Activated B cell treated with CpG ODN at 0.5 μM for 24 hours (primary cell): ENCODE data around the gene HNRNPLL. TPM values are rescaled to one million over a fixed set of nuclear protein-coding genes. Genes with fewer than 3 reads are reported as not detected.

Experiments
- ATAC-seq: fragments of 200-7000 bp; cut with Tn5 transposase; one replicate; pipeline ENCODE4 v1.10.0; 2021; ENCODE audit warnings: low read depth, mild to moderate bottlenecking, moderate library complexity
- CTCF ChIA-PET: fragments of 350-600 bp; sonication (Branson Sonifier 250); formaldehyde crosslinking; loops from one replicate; lab custom pipeline; 2021; ENCODE audit warnings: antibody characterized with exemption; lab: Charles Lee
- POLR2A ChIA-PET: fragments of 350-600 bp; sonication (Branson Sonifier 250); formaldehyde crosslinking; loops from one replicate; lab custom pipeline; 2021; ENCODE audit warnings: antibody characterized with exemption; lab: Charles Lee
- DNase-seq: peaks from one replicate; pipeline ENCODE4 v3.0.0; 2022
- H3K27ac Mint-ChIP-seq: one replicate; pipeline ENCODE4 v1.8.0; 2020; ENCODE audit warnings: mixed read lengths
- H3K27me3 Mint-ChIP-seq: one replicate; pipeline ENCODE4 v1.8.0; 2021; ENCODE audit warnings: mixed read lengths
- H3K36me3 Mint-ChIP-seq: one replicate; pipeline ENCODE4 v1.8.0; 2021; ENCODE audit warnings: low read depth, mixed read lengths
- H3K4me1 Mint-ChIP-seq: one replicate; pipeline ENCODE4 v1.8.0; 2021; ENCODE audit warnings: mixed read lengths
- H3K4me3 Mint-ChIP-seq: one replicate; pipeline ENCODE4 v1.8.0; 2020; ENCODE audit warnings: mild to moderate bottlenecking, mixed read lengths
- H3K9me3 Mint-ChIP-seq: one replicate; pipeline ENCODE4 v1.8.0; 2020; ENCODE audit warnings: mixed read lengths
- intact Hi-C: fragments of 100-400 bp; cut with micrococcal nuclease; formaldehyde crosslinking; loops from one replicate; pipeline ENCODE4 v1.15.1; 2024
- total RNA-seq: library from RNA; stranded (reverse); gene quantifications from 2 replicates; pipeline ENCODE4 v1.2.3, GENCODE V29; 2022
- TF ChIP-seq, protein P1 (sequence below): fragments of 200-600 bp; IDR thresholded peaks from one replicate; pipeline ENCODE4 v1.8.0; 2022; ENCODE audit warnings: antibody characterized with exemption, mild to moderate bottlenecking

Gene HNRNPLL
- total RNA-seq, 1 donor from 2014 or later: 8.8 TPM

DNA sequence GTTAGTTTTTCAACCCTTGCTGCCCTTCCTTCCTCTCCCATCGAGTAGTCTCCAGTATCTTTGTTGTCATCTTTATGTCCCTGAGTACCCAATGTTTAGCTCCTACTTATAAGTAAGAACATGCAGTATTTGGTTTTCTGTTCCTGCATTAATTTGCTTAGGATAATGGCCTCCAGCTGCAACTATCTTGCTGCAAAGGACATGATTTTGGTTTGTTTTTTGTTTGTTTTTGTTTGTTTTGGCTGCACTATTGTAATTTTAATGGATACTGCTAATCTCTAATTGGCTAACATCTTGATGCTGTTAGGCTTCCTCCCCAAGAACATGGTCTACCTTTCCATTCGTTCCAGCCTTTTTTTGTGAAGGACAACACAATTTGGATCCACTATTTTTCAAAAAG lies 31.2 kb upstream of the HNRNPLL start:
- Mint-ChIP-seq H3K4me3 (no peak overlapping the region), H3K4me1 (peaks cover 10% of the 10 kb centered on the region), H3K27me3 (peaks cover 12% of the 10 kb centered on the region), H3K27ac (no peak overlapping the region), H3K9me3 (peaks cover 2% of the 10 kb centered on the region), H3K36me3 (no peaks in the 10 kb centered on the region)
- ChIA-PET CTCF (no interaction called here), POLR2A (no interaction called here)
- no peak for DNase-seq
- ATAC-seq: no peak
- TF ChIP-seq, protein P1, sequence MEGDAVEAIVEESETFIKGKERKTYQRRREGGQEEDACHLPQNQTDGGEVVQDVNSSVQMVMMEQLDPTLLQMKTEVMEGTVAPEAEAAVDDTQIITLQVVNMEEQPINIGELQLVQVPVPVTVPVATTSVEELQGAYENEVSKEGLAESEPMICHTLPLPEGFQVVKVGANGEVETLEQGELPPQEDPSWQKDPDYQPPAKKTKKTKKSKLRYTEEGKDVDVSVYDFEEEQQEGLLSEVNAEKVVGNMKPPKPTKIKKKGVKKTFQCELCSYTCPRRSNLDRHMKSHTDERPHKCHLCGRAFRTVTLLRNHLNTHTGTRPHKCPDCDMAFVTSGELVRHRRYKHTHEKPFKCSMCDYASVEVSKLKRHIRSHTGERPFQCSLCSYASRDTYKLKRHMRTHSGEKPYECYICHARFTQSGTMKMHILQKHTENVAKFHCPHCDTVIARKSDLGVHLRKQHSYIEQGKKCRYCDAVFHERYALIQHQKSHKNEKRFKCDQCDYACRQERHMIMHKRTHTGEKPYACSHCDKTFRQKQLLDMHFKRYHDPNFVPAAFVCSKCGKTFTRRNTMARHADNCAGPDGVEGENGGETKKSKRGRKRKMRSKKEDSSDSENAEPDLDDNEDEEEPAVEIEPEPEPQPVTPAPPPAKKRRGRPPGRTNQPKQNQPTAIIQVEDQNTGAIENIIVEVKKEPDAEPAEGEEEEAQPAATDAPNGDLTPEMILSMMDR: no peak
- intact Hi-C loops: no loop called here

DNA sequence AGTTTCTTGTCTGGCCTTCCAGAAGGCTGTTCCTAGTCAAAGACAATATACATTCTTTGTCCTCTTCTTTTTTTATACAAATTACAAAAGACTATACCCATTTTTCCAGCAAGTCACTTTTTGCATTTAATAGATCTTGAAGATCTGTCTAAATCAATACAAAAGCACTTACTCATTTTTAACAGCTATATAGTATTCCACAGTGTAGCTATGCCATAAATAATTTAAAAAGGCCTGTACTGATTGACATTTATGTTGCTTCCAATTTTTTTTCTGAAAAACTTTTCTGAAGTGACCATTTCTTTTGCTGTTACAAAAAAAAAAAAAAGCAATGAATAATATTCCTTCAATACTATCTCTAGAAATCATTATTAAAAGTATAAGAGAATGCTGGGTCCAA lies 30.3 kb upstream of the HNRNPLL start:
- H3K27me3 Mint-ChIP-seq: peaks cover 12% of the 10 kb centered on the region
- TF ChIP-seq, protein P1: no peak
- H3K9me3 Mint-ChIP-seq: peaks cover 2% of the 10 kb centered on the region
- ChIA-PET CTCF (no interaction called here), POLR2A (interaction anchor here (0.7 kb wide), 1 partner anchor 709 kb away, joined by 4 read pairs; no protein-coding TSS in a partner anchor)
- H3K36me3 Mint-ChIP-seq: no peaks in the 10 kb centered on the region
- H3K4me1 Mint-ChIP-seq: peaks cover 10% of the 10 kb centered on the region
- H3K27ac Mint-ChIP-seq: no peak overlapping the region
- ATAC-seq (no peak), DNase-seq (no peak)
- intact Hi-C loops: no loop called here
- no peak overlapping the region for H3K4me3 Mint-ChIP-seq

DNA sequence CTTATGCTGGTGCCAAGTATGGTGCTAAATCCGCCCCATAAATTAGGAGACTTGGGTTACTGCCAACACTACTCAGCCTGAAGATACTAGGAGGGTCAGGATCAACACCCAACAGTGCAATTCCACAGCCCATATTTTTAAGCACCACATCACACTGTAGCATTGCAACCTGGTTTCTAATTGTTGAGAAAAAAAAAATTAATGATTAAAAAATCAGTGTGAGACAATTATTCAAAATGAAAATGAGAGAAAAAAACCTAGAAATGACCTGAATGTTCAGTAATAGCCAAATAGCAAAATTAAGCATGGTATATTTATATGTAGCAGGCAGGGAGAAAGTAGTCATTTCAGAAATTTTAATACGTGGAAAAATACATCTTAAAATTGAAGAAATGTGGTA lies 29.2 kb upstream of the HNRNPLL start:
- Mint-ChIP-seq H3K4me1 (peaks cover 10% of the 10 kb centered on the region), H3K9me3 (peaks cover 2% of the 10 kb centered on the region), H3K27me3 (peaks cover 19% of the 10 kb centered on the region), H3K4me3 (no peak overlapping the region), H3K27ac (no peak overlapping the region), H3K36me3 (no peaks in the 10 kb centered on the region)
- intact Hi-C loops: no loop called here
- TF ChIP-seq, protein P1: no peak
- ATAC-seq: no peak
- no peak for DNase-seq
- POLR2A ChIA-PET: no interaction called here
- CTCF ChIA-PET: no interaction called here

DNA sequence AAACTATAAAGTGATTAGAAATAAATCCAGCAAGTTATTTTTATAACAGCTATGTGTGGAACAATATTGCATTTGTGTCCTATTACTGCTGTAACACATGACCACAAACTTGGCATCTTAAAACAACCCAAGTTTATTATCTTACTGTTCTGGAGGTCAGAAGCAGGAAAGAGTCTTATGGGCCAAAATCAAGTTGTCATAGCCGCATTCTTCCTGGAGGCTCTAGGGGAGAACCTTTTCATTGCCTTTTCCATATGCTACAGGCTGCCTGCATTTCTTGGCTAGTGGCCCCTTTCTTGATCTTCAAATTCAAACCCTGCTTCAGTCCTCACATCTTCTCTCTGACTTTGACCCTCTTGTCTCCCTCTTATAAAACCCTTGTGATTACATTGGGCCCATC lies 27.0 kb upstream of the HNRNPLL start:
- TF ChIP-seq, protein P1: no peak
- Mint-ChIP-seq H3K4me3 (no peak overlapping the region), H3K27me3 (peaks cover 22% of the 10 kb centered on the region), H3K9me3 (peaks cover 2% of the 10 kb centered on the region), H3K4me1 (peaks cover 9% of the 10 kb centered on the region), H3K36me3 (no peaks in the 10 kb centered on the region), H3K27ac (no peak overlapping the region)
- ChIA-PET CTCF (no interaction called here), POLR2A (no interaction called here)
- DNase-seq: no peak
- intact Hi-C loops: no loop called here
- no peak for ATAC-seq

DNA sequence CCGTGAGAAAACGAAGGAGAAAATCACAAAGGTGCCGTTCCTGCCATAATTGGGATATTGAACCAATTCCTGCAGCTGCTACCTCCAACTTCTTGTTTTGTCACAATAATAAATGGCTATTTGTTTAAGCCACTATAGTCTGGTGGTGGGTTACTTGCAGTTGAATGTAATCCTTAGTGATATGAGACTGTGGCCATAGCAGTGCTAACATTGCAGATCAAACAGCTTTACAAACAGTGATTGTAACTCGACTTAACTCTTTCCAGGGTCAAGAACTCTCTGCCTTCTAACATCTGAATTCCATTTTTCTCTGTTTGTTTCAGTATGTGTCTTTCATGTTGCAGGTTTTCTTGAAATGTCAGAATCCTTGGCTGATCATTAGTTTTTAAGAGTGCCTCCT lies 24.7 kb upstream of the HNRNPLL start:
- H3K4me1 Mint-ChIP-seq: peaks cover 2% of the 10 kb centered on the region
- no peak overlapping the region for H3K27ac Mint-ChIP-seq
- CTCF ChIA-PET: no interaction called here
- TF ChIP-seq, protein P1: no peak
- peaks cover 2% of the 10 kb centered on the region for H3K9me3 Mint-ChIP-seq
- DNase-seq (no peak), ATAC-seq (no peak)
- H3K27me3 Mint-ChIP-seq: peaks cover 28% of the 10 kb centered on the region
- no peaks in the 10 kb centered on the region for H3K36me3 Mint-ChIP-seq
- POLR2A ChIA-PET: no interaction called here
- intact Hi-C loops: no loop called here
- H3K4me3 Mint-ChIP-seq: no peak overlapping the region
